Activated CD4-positive, alpha-beta T cell treated with anti-CD3 and anti-CD28 coated beads, Interleukin-2, amount 50 U/mL, for 48 hours (primary cell): Measurements from ENCODE around the gene MYO7B.

Source experiments
- DNase-seq, 2 experiments: peaks; one replicate each; pipeline ENCODE4 v3.0.0-alpha.2; 2020

Gene MYO7B

DNA sequence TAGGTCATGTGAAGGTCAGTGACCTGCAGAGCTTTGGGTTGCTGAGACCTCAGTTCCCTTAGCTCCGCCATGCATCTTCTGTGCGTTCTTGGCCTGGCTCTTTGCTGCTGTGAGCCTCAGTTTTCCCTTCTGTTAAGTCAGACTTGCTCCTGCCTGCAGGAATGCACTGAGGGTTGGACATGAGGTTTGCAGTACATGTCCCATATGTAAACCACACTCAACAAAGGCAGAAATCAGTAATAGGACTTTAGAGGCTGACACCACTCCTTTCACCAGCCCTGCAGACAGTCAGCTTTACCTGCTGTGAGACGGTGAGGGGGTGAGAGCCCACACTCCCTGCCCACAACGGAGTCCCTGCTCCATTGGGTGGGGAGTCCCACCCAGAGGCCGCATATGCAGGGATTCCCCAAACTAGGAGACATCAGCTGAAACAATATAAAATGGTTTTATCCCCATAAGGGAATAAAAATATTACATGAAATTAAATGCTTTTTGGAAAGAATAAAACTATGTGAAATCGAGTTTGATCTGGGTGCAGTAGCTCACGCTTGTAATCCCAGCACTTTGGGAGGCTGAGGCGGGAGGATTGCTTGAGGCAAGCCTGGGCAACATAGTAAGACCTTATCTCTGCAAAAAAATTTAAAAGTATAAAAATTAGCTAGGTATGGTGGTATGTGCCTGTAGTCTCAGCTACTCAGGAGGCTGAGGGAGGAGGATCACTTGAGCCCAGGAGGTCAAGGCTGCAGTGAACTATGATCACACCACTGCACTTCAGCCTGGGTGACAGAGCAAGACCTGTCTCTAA is 55.1 kb downstream of the MYO7B start:
- DNase-seq: no peak

DNA sequence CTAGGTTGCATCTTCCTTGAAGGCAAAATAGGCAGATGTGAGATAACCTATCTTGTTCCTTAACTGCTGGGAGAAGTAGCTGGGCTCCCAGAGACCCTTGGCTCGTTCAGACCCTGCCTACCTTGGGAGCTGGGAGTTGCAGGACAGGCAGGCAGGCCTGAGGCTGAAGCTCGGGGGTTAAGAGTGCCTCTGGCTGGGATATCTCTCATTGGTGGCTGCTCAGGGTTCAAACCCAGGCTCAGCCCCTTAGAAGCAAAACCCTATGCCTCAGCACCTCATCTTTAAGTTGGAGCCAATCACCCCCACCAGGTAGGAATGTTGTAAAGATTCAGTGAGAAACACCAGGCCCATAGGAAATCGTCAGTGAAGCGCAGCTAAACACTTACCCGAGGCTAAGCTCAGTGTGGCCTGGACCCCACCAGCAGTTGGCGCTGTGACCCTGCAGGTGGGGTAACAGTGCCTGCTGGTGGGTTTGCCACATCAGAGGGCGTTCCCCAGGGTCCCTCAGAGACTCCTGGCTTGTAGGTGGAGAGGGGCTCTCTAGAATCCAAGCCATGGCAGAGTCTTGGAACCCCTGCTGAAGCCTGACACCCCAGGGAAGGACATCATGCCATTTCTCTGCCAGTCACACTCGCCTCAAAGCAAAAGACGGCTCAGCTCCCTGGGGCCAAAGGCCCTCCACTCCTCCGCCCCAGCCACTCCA is 55.9 kb downstream of the MYO7B start:
- DNase-seq: peak; percentile 70 to 72

DNA sequence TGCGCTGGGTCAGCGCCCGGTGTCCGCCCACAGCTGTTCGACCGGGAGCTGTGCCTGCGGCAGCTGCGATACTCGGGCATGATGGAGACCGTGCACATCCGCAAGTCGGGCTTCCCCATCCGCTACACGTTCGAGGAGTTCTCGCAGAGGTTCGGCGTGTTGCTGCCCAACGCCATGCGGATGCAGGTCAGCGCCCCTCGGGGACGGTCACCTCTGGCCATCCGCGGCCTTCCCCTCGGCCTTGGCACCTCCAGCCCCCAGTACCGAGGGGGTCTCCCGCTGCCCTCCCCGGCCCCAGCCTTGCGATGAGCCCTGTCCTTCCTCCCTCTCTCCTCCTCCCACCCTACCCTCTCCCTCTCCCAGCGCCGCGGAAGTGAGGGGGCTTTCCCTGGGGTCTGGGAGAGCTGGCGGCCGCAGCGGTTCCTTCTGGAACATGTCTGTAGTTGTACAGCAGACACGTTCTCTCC is 57.3 kb downstream of the MYO7B start:
- no peak for DNase-seq

DNA sequence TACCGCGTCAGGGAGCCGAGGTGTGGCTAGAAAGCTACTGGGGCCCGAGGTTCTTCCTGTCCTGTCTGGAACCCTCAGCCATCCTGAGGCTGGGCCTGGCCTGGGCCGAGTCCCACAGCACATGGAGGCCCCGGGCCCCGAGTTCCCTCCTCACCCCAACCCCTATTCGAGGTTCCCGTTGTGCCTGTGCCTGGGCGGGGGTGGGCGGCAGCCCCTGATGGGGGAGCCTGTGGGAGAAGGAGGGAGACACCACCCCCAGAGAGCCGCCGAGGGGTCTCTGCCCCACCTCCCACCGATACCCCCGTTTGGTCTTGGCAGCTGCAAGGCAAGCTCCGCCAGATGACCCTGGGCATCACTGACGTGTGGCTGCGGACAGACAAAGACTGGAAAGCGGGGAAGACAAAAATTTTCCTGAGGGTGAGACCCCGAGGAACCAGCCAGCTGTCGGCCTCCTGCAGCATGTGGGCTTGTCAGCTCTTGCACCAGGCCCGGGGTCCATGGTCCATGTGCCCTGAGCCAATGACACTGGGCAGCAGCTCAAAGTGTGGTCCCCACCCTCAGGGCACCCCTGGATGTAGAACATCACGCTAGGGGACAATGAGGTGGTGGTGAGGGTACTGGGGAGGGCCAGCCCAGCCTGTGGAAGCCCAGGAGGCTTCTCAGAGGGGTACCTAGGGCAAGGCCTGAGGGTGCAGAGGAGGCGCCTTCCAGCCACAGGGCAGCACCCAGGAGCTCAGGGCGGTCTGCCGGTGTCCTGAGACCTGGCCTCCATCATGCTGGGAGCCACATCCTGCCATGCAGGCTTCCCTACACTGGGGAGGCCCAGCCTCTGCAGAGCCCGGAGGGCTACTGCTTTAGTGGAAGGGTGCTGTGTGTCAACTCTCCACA is 58.0 kb downstream of the MYO7B start:
- DNase-seq: no peak

DNA sequence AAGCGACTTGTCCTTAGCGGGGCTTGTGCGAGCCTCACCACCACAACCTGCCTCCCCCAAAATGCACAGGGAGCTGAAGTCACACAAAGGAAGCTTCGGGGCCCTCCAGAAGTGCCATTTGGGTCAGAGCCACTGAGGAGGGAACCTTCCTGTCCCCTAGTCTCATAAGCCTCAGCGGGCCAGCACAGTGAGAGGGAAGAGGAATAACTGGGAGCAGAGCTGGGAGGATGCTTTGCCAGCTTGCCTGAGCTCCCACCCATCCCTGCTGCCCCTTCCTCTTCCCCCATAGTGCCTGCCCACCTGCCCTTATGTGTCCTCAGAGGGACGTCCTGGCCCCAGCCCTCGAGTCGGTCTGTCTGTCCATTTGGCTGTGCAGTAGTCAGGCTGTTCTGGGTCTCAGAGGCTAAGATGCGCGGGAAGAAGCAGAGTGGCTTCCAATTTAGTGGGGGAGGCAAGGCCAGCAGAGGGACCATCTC is 58.7 kb downstream of the MYO7B start:
- DNase-seq: no peak

DNA sequence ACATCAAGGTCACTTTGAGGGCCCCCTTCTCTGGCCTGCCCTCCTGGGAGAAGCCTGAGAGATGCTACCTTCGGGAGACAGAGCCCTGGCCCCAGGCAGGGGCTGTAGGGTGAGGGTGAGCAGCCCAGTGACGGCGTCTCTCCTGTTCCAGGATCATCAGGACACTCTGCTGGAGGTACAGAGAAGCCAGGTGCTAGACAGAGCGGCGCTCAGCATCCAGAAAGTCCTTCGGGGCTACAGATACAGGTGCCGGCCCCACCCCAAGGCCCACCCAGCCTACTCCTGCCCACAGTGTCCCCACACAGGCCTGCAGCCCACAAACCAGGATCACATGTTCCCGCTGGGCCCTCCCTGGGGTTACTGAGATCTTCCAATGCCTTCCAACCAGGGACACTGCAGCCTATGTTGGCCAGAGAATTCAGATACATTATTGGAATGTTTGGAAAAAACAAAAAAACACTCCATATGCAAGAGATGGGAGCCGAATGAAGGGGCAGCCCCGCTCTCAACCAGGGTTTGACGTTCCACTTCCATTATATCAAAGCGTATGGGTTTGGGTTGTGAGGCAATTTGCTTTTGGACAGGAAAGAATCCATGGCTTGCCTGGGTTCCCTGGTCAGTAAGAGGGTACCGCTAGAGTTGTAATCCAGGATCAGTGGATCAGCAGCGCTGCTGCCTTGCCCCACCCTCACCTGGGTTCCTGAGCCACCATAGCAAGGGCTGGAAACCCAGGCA is 61.0 kb downstream of the MYO7B start:
- no peak for DNase-seq

DNA sequence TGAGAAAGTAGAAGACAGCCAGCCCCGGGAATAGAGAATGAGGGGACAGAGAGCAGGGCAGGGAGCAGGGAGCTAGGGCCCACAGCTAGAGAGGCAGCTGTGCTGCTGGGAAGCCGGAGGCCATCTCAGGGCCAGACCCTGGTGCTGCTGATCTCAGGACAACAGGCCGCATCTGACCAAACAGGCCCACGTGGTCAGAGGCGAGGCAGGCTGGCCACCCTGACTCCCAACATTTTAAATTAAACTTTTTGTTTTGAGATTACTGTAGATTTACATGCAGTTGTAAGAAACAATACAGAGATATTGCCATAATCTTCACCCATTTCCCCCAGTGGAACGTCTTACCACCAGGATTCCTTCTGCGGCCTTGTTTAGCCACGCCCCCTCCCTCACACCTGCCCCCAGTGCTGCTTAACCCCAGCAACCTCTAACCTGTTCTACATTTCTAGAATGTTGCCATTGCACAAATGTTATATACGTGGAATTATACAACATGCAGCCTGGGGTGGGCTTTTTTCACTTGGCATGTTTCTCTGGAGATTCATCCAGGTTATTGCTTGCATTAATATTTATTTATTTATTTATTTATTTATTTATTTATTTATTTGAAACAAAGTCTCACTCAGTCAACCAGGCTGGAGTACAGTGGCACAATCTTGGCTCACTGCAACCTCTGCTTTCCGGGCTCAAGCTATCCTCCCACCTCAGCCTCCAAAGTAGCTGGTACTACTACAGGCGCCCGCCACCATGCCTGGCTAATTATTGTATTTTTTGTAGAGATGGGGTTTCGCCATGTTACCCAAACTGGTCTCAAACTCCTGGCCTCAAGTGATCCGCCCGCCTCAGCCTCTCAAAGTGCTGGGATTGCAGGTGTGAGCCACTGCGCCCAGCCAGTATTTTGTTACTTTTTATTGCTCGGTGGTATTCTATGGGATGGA is 61.8 kb downstream of the MYO7B start:
- no peak for DNase-seq

DNA sequence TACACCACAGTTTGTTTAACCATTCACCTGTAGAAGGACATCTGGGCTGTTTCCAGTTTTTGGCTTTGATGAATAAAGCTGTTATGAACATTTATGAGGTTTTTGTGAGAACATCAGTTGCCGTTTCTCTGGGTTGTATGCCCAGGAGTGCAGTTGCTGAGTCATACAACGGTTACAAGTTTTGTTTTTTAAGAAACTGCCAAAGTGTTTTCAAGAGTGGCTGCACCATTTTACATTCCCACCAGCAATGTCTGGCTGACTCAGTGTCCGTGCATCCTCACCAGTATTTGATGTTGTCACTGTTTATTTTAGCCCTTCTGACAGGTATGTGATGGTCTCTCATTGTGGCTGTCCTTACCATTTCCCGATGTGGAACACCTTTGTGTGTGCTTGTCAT is 62.5 kb downstream of the MYO7B start:
- no peak for DNase-seq

DNA sequence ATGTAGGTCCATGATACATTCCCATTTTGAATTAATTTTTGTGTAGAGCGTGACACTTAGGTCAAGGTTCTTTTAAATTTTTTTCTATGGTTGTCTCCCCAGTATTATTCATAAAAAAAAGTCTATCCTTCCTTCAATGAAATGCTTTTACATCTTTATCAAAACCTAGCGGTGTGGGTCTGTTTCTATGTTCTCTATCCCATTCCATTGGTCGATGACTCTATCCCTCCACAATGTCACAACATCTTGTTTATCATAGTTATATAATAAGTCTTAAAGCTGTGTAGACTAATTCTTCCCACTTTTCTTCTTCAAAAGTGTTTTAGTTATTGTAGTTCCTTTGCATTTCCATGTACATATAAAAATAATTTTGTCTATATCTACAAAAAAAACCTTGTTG is 63.2 kb downstream of the MYO7B start:
- DNase-seq: no peak

DNA sequence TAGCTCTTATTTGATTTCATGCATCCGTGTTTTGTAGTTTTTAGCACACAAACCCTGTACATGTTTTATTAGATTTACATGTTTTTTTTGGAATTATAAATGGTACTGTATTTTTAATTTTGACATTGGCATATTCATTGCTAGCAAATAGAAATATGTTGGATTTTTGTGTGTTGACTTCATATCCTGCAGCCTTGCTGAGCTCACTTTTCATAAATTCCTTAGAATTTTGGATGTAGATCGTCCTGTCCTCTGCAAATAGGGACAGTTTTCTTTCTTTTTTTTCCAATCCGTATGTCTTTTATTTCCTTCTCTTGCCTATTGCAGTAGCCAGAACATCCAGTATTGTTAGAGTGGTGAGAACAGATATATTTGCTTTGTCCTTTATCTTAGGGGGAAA is 63.7 kb downstream of the MYO7B start:
- DNase-seq: no peak

DNA sequence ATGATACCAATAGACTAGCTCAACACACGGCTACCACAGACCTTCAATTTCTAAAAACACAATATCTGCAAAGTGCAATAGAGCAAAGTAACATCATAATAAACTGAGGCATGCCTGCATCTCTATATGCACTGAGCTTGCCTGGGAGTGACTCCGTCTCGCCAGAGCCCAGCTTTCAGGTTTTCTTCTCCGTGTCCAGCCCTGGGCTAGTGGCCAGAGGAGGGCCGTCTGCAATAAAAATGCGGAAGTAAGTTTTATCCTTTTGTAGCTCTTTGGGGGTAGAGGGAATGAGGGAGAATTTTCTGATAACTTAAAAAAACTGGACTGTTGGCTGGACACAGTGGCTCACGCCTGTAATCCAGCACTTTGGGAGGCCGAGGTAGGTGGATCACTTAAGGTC is 69.5 kb downstream of the MYO7B start:
- DNase-seq: no peak

DNA sequence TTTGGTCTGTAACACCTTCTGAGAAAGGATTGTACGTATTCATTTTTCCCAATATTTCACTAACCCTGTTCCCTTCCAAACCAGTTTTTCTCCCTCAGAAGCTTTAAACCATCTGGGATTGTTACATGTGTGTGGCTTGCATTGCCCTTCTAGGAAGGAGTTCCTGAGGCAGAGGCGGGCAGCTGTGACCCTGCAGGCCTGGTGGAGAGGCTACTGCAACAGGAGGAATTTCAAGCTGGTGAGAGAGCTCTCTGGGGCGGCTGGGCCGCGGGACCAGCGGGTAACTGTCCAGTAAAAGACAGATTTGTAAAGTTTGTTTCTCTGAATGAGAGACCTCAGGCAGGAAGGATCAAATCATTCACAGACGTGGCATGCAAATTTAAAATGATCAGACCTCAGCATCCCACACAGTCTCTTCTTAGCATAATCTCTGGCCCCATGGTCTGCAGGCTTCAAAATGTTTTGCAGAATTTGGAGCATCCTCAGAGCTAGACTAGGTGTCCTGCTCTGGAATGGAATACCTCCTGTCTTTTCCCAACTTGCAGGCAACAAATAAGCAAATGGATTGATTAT is 70.3 kb downstream of the MYO7B start:
- no peak for DNase-seq

DNA sequence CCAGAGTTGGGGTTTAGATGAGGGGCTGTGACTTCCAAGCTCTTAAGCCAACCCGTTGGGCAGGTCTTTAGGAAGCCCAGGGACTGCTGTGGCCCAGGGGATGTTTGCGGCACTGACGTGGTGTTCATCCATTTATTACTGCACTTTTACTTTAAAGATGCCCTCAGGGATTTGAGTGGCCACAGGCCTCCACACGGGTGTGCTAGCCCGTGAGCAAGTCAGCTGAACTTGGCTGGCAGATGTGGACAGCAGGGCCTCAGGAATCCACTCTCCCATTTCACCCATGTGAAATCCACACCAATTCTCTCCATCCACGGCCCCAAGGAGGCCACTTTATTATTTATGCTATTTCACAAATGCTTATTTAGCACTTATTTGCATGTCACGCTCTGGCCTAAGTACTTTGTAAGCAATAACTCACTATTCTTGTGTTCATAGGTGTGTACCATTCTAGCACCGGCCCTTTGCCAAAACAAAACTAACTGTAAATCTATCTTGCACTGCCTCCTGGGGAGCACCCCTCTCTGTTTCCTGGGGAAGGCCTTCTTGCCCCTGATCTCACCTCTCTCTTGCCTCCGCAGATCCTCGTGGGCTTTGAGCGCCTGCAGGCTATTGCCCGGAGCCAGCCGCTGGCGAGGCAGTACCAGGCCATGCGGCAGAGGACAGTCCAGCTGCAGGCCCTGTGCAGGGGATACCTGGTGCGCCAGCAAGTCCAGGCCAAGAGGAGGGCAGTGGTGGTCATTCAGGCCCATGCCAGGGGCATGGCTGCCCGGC is 71.3 kb downstream of the MYO7B start:
- no peak for DNase-seq

DNA sequence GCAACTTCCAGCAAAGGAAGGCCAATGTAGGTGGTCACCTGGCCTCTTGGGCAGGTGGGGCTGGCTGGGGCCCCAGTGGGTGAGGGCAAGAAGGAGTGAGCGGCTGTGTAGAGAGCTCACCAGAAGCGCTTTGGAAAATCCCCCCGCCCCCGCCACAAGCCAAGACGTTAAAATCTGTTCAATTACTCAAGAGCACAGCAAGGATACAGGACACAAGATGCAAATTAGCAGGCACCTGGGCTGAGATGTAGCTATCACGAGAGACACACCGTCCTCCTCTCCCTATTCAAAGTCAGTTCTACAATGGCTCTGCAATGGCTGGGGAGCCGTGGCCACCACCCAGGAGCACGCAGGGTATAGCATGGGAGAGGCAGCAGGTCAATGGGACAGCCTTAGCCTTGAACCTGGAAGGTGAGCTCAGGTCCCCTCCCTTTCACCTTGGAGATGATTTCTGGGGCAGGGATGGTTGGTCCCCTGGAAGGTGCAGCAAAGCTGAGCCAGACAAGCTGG is 72.0 kb downstream of the MYO7B start:
- no peak for DNase-seq

DNA sequence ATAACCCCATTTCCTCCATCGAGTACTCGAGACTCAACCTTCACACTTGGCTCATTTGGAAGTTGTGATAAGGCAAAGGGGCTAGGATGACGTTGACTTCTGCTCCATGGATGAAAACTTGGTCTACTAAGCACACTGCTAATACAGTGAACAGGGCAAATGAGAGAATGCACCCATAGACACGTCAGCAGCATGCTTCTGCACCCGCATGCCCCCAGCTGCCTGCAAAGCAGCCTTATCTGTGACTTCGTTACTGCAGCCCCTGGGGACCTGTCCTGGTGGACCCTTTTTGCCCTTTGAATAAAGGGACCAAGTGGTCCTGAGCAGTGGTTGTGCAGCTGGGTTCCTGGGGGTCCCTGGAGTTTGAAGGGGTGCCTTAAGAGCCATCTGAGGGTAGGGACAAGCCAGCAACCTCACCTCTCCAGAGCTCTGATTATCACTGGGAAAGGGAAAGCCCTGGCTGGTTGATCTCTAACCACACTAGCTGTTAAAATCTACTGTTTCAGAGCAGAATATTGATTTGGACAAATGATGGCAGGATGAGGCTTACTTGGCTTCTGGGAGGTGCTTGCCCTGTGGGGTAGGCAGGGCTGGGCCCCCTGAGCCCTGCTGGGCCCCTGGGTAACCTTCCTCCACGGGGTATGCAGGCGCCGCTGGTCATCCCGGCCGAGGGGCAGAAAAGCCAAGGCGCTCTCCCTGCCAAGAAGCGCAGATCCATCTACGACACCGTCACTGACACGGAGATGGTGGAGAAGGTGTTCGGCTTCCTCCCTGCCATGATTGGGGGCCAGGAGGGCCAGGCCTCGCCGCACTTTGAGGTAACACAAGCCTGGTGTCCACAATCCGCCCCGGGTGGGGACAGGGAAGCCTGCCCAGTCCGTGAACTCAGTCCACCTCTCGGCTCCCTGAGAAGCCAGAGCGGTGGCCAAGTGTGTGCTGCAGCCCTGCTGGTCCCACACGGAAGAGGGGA is 72.9 kb downstream of the MYO7B start:
- no peak for DNase-seq

DNA sequence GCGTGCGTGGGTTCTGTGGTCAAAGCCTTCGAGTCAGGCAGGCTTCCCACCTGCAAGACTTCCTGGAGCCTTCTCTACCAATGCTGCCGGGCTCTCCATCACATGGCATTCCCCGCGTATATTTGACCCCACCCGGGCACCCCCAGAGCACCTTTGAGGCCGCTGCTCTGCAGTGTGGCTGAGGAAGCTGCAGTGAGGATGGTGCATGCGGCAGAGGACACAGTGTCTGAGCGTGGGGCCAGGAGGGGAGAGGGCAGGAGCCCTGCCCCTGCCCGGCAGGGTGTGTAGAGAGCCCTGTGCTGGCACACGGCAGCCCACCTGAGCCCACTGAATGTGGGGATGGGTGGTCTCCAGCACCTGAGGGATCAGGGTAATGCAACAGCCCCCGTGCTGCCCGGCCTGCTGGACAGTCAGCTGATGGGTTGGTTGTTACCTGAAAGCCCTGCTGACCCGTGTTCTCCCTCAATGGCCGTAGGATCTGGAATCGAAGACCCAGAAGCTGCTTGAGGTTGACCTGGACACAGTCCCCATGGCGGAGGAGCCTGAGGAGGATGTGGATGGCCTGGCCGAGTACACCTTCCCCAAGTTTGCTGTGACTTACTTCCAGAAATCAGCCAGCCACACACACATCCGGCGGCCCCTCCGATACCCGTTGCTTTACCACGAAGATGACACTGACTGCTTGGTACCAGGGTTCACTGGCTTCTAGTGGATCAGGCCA is 73.7 kb downstream of the MYO7B start:
- DNase-seq: no peak

DNA sequence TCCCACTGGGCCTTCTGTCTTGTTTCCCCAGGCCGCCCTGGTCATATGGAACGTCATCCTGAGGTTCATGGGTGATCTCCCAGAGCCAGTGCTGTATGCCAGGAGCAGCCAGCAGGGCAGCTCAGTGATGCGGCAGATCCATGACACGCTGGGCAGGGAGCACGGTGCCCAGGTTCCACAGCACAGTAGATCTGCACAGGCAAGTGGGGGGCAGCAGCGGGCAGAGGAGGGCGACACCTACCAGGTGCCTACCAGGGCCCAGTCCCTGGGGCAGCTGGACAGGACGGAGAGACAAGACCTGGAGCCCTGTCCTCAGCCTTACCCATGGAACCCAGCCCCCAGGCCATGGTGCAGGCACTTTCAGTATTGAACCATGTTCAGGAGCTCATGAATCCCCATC is 74.3 kb downstream of the MYO7B start:
- DNase-seq: no peak

DNA sequence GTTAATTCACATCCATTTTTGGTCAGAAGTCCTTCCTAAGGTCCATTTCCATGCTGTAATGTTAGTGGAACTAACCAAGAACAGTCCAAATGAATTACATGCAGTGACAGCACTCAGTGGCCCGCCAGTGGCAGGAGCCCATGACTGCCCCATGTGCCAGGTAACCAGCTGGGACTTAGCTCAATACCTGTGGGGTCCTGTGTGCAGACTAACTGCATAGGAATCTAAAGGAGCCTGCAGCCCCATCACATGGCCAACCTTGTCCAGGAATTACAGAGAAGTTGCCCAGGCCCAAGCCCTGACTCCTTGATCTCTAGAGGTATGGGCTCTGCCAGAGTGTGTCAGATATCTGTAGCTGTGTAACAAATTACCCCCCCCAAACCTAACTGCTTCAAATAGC is 75.1 kb downstream of the MYO7B start:
- DNase-seq: no peak
